GM19238 (cell line): ENCODE measurements around the gene TBC1D3.
"Not testable (repeated sequence)": the region's sequence is repeated elsewhere in the genome, so short reads cannot be mapped to it uniquely, and the experiment has no call there.

Experiments
- DNase-seq: peaks from one replicate; pipeline ENCODE4 v3.0.0; 2011; ENCODE audit warnings: low spot score; ENCODE audit not compliant: insufficient read length

The TBC1D3 gene

GRCh38 chr17:38192455-38192854 is at the start of gene TBC1D3:
Gene TBC1D3, minus strand, starts transcription at chr17:38192555. Its CDS starts 1,526 bp downstream, at chr17:38191029.
- not testable (repeated sequence) for DNase-seq

- not testable (repeated sequence) for DNase-seq
These were observed 40.4 kb upstream of the TBC1D3 start for GRCh38 chr17:38232790-38233189.

GRCh38 chr17:38225844-38226495 is 33.6 kb upstream of the TBC1D3 start:
- DNase-seq = not testable (repeated sequence)

GRCh38 chr17:38220867-38221266 is 28.5 kb upstream of the TBC1D3 start:
- not testable (repeated sequence) for DNase-seq

- DNase-seq = not testable (repeated sequence)
These were observed 7.9 kb upstream of the TBC1D3 start for GRCh38 chr17:38200271-38200670.

GRCh38 chr17:38134860-38135259 is 57.5 kb downstream of the TBC1D3 start:
- not testable (repeated sequence) for DNase-seq
